ENCODE data around the gene METTL1.
A peak's percentile ranks its signal among the peaks of the same experiment; 100 is the strongest.

Gene METTL1

GRCh38 chr12:57726151-57726883, 45.6 kb downstream of the METTL1 start:
- Histone ChIP-seq H3K9me3 (ENCODE audit: insufficient read depth, low read length) (no peaks in the 10 kb centered on the region), H3K9me2 (replicated peaks; ENCODE audit: insufficient read depth, low read length) (no peaks in the 10 kb centered on the region), H3K27ac (ENCODE audit: low read depth, low read length) (no peak overlapping the region), H3K4me3 (ENCODE audit: insufficient read depth, low read length, poor library complexity, severe bottlenecking) (no peak overlapping the region), H3F3A (ENCODE audit: insufficient read depth) (no peaks in the 10 kb centered on the region), H3K27me3 (ENCODE audit: low read length) (no peaks in the 10 kb centered on the region), H4K20me1 (ENCODE audit: low read depth, low read length) (no peaks in the 10 kb centered on the region), H3K79me2 (ENCODE audit: insufficient read depth, low read length) (no peaks in the 10 kb centered on the region), H2AFZ (ENCODE audit: low read depth, low read length, severe bottlenecking) (no peak overlapping the region), H3K4me2 (ENCODE audit: low read depth, low read length, poor library complexity, severe bottlenecking) (no peak overlapping the region), H3K9ac (ENCODE audit: low read length) (no peak overlapping the region), H3K36me3 (ENCODE audit: low read length) (0 out of 2 replicates have a peak, but pooled peaks cover 3% of the 10 kb centered on the region)
- TF ChIP-seq EZH2phosphoT487 (conservative IDR thresholded peaks at IDR 0.05; ENCODE audit: low read length) (no peak), CTCF (IDR thresholded peaks at IDR 0.05; ENCODE audit: insufficient read depth, low read length, poor library complexity, severe bottlenecking) (peak; percentile 20)

- H3K9ac ChIP-seq (ENCODE audit: low read length): no peak overlapping the region
- no peaks in the 10 kb centered on the region for H3K27me3 ChIP-seq (ENCODE audit: low read length)
These were observed 46.1 kb downstream of the METTL1 start for GRCh38 chr12:57725851-57726150.

GRCh38 chr12:57724936-57725740, 46.8 kb downstream of the METTL1 start:
- Histone ChIP-seq H4K20me1 (ENCODE audit: low read depth, low read length) (no peaks in the 10 kb centered on the region), H3K27ac (ENCODE audit: low read depth, low read length) (no peak overlapping the region), H2AFZ (ENCODE audit: low read depth, low read length, severe bottlenecking) (no peak overlapping the region), H3K36me3 (ENCODE audit: low read length) (0 out of 2 replicates have a peak, but pooled peaks cover 2% of the 10 kb centered on the region), H3K9me3 (ENCODE audit: insufficient read depth, low read length) (no peaks in the 10 kb centered on the region), H3K27me3 (ENCODE audit: low read length) (no peaks in the 10 kb centered on the region), H3K9me2 (replicated peaks; ENCODE audit: insufficient read depth, low read length) (no peaks in the 10 kb centered on the region), H3F3A (ENCODE audit: insufficient read depth) (no peaks in the 10 kb centered on the region), H3K79me2 (ENCODE audit: insufficient read depth, low read length) (no peaks in the 10 kb centered on the region), H3K9ac (ENCODE audit: low read length) (no peak overlapping the region), H3K4me2 (ENCODE audit: low read depth, low read length, poor library complexity, severe bottlenecking) (no peak overlapping the region), H3K4me3 (ENCODE audit: insufficient read depth, low read length, poor library complexity, severe bottlenecking) (no peak overlapping the region)
- TF ChIP-seq CTCF (IDR thresholded peaks at IDR 0.05; ENCODE audit: insufficient read depth, low read length, poor library complexity, severe bottlenecking): no peak
- no peak for TF ChIP-seq EZH2phosphoT487 (conservative IDR thresholded peaks at IDR 0.05; ENCODE audit: low read length)

More at GRCh38 chr12:57725851-57726150, 46.1 kb downstream of the METTL1 start:
- H3K4me2 ChIP-seq (ENCODE audit: low read depth, low read length, poor library complexity, severe bottlenecking): no peak overlapping the region
- no peaks in the 10 kb centered on the region for H3K79me2 ChIP-seq (ENCODE audit: insufficient read depth, low read length)
- no peaks in the 10 kb centered on the region for H3F3A ChIP-seq (ENCODE audit: insufficient read depth)
- no peaks in the 10 kb centered on the region for H3K9me2 ChIP-seq (replicated peaks; ENCODE audit: insufficient read depth, low read length)
- H3K27ac ChIP-seq (ENCODE audit: low read depth, low read length): no peak overlapping the region
- no peaks in the 10 kb centered on the region for H3K9me3 ChIP-seq (ENCODE audit: insufficient read depth, low read length)
- H4K20me1 ChIP-seq (ENCODE audit: low read depth, low read length): no peaks in the 10 kb centered on the region
- no peak overlapping the region for H2AFZ ChIP-seq (ENCODE audit: low read depth, low read length, severe bottlenecking)
- H3K4me3 ChIP-seq (ENCODE audit: insufficient read depth, low read length, poor library complexity, severe bottlenecking): no peak overlapping the region
- H3K36me3 ChIP-seq (ENCODE audit: low read length): 0 out of 2 replicates have a peak, but pooled peaks cover 3% of the 10 kb centered on the region
- TF ChIP-seq CTCF (IDR thresholded peaks at IDR 0.05; ENCODE audit: insufficient read depth, low read length, poor library complexity, severe bottlenecking): no peak
- no peak for TF ChIP-seq EZH2phosphoT487 (conservative IDR thresholded peaks at IDR 0.05; ENCODE audit: low read length)

Measured in SU-DHL-6 (cell line).